HG03060 (cell line): ENCODE data around the gene TEKTIP1.

Experiments
- ATAC-seq: cut with Tn5 transposase; IDR thresholded peaks from one replicate; pipeline ENCODE4 v1.9.1; 2021; ENCODE audit warnings: low read depth, moderate number of reproducible peaks; ENCODE audit not compliant: unreplicated experiment

TEKTIP1 gene

DNA sequence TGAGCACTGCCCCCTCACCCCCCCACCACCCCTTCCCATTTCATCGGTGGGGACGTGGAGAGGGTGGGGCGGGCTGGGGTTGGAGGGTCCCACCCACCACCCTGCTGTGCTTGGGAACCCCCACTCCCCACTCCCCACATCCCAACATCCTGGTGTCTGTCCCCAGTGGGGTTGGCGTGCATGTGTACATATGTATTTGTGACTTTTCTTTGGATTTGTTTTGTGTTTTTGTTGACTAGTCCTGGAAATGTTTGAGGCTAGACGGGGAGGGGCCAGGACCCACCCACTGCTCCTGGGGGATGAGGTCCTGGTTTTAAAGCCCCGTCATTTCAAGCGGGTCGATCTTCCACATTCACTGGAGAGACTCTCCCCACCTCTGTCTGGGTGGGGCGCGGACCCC, 3.0 kb upstream of the TEKTIP1 start:
- no peak for ATAC-seq

DNA sequence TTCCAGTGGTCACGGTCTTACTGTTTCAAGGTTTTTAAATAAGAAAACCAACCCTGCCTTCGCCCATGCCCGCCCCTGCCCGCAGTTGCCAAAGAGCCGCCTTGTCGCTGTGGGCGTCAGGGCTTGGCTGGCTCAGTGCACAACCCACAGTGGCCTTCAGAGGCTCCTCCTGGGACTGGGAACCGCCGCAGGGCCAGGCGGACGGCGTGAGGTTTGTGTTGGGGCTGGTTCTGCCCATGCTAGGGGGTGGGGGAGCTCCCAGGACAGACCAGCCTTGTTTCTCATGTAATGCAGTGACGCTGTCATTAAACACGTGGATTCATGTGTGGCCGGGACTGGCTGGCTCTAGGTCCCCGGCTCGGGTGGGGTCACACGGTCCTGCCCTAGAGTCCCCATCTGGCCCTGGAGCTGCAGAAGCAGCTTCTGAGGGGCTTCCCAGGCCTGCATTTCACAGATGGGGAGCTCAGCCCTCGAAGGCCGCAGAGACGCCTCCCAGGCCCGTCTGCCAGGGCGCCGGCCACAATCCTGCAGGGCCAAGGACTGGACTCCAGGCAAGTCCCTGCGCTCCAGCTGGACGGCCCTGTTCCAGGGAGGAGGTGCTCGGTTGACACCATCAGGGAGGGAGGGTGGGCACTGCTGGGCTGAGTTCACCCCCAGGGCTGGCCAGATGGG, 2.4 kb upstream of the TEKTIP1 start:
- no peak for ATAC-seq

DNA sequence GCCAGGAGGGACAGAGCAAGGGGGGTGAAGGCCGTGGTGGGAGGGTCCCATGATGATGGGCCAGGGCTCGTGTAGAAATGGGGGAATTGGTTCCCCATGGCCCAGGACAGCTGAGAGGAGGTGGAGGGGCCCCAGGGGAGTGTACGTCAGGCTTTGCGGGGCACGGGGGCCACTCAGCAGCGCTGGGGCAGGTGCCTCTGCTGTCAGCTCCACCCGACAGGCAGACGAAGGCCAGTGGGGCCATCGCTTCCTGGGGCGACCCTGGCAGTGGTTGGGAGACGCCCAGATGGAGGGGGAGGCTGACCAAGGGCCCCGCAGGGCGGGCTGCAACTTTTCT, 1.9 kb upstream of the TEKTIP1 start:
- ATAC-seq = no peak

DNA sequence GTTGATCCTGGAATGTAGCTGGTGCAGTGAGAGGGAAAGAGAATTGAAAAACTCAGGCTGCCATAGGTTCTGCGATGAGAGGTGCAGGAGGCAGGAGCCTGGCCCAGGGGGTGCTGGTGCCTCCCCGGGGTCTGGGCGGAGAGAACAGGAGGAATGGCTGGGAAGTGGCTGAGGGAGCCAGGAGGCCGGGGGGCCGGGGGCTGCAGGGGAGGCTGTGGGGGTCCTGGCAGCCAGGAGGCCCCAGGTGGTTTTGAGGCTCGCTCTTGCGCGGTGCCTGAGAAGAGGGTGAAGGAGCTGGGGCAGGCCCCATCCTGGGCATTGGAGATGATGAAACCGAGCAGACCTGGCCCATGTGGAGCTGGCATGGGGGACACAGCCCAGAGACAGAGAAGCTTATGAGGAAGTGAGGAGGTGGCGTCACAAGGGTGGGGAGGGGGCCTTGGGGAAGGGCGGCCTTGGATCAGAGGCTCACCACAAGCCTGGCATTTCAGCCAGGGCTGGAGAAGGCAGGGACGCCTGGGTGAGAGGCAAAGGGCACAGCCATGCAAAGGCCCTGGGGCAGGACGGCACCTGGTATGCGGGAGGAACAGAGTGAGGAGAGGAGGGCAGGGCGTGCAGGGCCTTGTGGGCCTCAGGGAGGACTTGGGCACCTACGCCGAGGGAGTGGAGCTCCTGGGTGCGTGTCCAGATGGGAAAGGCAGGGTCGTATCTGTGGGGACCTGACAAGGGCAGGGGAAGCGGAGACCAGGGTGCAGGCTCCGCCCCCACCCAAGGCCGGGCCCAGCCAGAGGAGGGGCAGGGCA, 1.3 kb upstream of the TEKTIP1 start:
- no peak for ATAC-seq

DNA sequence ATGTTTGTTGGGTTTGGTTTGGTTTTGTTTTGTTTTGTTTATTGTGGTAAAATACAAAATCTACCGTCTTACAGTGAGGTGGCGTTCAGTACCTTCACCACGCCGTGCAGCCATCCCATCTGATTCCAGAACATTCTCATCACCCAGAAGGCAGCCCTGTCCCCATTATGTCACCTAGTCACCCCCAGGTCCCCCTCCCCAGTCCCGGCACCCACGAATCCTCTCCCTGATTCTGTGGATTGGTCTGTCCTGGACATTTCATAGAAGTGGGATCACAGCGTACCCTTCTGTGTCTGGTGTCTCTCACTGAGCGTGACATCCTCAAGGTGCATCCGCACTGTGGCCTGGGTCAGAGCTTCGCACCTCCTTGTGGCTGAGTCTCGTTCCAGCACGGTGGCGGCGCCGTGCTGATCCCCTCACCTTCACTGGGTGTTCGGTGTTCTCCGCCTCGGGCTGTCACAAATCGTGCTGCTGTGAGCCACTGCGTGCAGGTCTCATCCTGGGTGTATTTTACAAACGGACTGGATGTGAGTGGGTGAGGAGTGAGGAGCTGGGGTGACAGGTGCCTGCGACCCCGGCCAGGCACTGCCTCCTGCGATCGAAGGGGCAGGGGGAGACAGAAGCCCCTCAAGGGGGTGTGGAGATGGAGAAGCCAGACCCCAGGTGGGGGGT, 580 bp upstream of the TEKTIP1 start:
- no peak for ATAC-seq

DNA sequence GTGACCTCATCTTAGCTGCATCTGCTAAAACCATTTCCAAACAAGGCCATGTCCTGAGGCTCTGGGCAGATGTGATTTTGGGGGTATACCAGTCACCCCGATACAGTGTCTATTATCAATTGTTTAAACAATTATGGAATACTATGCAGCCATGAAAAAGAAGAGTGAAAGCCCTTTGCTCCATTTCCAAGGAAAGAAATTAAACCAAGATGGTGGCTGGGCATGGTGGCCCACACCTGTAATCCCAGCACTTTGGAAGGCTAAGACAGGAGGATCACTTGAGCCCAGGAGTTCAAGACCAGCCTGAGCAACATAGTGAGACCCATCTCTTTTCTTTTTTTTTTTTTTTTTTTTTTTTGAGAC, 763 bp downstream of the TEKTIP1 start:
- ATAC-seq = no peak

DNA sequence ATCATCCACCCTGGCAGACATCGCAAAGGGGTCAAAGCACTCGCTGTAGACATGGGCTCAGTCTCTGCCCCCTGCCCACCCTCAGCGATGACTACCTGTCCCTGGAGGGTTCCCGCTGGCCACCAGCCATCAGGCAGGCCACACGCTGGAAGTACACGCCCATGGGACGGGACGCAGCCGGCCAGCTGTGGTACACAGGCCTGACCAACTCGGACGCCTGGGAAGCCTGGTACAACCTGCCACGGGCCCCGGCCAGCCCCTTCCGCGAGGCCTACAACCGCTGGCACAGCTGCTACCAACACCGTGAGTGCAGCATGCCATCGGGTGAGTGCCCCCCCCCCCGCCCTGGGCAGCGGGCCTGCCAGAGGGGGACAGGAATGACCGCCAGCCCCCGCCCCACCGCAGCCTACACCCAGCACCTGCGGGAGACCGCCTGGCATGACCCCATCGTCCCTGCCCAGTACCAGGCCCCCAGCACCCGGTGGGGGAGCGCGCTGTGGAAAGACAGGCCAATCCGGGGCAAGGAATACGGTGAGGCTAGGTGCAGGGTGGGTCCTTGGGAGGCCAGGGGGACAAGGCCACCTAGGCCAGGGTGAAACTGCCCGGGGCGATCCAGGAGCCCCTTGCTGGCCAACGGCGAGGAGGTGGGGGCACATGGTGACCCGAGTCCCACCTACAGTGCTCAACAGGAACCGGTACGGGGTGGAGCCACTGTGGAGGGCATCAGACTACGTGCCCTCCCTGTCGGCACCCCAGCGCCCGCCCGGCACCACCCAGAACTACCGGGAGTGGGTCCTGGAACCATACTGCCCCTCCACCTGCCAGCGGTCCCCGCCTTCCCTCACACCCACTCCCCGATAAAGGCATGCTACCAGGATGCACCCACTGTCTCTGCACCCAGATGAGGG, 4.4 kb downstream of the TEKTIP1 start:
- ATAC-seq = no peak

DNA sequence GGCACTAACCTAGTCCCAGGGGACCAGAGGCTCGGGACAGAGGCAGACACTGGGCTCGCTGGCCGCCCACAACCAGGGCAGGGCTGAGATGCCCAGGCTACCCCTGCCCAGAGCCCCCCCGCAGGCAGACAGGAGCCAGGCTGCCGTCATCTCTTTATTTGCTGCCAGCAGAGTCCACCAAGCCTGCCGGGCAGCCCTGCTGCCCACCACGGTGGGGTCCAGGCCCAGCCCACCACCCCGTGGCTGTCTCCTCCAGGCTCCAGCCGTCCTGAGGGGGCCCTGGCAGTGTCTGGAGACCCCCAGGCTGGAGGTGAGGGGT, 5.0 kb downstream of the TEKTIP1 start:
- no peak for ATAC-seq

DNA sequence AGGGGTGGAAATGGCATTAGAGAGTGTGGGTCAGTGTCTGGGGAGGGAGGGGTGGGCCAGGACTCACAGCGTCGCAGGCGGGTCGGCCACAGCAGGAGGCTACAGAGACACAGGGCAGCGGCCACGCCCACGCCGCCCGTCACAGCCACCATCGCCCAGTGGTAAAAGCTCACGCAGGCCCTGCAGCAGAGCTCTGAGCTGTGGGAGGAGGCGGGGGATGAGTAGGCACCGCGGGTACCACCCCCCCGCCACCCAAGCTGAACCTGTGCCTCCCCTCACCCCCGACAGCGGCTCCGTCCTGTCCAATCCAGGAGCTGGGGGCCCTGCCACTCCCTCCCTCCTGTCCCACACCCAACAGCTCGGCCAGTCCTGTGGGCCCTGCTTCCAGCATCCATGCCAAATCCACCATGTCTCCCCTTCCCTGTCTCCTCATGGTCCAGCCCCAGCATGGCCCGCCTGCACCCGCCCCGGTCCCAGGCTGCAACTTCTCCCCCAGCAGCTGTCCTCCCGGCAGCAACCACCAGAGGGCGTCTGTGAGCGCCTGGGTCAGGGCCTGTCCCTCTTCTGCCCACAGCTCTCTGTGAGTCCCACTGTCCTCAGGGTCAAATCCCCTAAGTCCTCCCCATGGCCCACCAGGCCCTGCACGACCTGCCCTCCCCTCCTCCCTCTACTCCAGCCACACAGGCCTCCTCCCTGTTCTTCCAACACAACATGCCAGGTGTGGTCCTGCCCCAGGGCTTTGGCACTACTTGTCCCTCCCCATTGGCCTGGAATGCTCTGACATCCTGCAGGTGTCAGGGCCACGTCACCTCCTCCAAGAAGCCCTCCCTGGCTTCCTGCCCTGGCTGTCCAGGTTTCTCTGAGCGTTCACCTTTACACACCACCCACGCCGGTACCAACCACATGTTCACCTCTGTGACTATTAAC, 6.0 kb downstream of the TEKTIP1 start:
- no peak for ATAC-seq

DNA sequence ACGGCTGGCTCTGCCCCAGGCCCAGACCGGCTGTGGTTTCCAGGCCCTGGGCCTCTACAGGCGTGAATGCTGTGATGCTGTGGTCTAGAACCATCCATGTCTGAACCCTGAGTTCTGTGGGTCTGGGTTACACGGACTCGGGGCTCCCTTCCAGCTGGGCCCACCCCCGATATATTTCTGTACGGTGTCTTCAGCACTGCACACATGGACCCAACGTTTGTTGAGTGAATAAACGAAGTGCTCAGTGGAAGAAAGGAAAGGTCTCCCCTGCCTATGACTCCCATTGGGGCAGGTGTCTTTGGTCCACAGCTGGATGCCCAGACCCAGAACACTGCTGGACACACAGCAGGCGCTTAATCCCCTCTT, 6.7 kb downstream of the TEKTIP1 start:
- no peak for ATAC-seq

DNA sequence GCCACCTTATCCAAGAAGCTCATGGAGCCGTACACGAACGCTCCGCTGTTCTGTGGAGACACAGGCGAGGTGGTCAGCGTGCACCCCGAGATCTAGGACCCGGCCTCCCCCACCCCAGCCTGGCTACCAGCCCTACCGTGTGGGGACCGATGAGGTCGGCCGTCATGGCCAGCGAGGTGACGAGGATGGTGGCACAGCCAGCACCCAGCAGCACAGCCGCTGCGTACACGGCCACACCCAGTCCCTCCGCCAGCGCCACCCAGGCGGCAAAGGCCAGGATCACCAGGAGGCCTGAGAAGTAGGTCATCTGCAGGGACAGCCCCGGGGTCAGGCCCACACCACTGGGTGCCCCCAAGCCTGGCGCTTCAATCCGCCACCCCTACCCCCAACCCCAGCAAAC, 7.1 kb downstream of the TEKTIP1 start:
- no peak for ATAC-seq

DNA sequence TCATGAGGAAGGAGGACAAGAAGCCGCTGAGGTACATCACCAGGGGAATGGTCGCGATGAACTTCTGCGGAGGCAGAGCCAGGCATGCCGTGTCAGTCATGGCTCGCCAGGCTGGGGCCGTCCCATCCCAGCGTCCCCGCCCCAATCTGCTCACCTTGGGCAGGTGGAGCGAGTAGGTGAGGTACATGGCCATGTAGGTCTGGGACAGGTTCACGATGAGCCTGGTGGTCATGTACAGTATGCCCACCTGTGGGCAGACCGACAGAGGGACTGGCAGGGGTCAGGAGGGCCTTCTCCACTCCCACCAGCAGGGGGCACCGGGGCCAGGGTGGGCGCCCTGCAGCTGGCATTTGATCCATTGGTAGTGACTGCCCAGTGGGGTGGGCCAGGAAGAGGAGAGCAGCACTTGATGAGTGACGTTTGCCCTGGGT, 8.3 kb downstream of the TEKTIP1 start:
- no peak for ATAC-seq

DNA sequence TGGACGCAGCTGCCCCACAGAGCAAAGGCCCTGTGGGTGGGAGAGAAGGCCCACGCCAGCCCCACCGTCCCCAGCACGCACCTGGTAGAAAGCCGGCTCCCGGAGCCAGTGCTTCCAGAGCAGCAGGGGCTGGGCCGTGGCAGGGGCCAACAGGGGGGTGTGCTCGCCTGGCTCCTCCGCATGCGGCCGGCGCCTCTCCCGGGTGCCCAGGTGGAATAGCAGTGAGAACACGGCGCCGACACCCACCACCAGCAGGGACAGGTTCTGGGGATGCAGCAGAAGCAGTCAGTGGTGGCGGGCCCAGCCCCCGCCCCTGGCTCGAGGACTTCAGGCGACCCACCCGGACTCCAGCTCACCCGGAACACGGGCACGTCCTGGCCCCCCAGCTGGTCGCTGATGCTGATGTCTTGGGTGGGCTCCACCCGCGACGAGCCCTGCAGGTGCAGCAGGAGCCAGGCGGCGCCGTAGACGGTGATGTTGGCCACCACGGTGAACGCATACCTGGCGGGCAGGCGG, 8.9 kb downstream of the TEKTIP1 start:
- no peak for ATAC-seq

DNA sequence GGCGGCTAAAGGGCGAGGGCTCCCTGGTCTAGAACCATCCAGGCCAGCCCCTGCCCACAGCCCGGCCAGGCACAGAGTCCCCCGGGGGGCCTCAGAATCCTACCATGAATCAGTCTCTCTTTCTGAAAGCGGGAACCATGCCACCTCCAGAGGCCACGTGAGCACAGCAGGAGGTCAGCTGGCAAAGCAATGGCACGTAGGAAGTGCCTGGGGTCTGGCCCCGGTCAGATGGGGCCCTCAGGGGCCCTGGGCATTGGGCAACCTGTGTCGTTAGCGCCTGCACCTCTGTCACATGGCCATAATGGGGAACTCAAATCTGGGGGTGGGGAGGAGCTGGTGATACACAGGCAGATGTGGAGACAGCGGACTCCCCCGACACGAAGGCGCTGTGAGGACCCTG, 9.6 kb downstream of the TEKTIP1 start:
- no peak for ATAC-seq

DNA sequence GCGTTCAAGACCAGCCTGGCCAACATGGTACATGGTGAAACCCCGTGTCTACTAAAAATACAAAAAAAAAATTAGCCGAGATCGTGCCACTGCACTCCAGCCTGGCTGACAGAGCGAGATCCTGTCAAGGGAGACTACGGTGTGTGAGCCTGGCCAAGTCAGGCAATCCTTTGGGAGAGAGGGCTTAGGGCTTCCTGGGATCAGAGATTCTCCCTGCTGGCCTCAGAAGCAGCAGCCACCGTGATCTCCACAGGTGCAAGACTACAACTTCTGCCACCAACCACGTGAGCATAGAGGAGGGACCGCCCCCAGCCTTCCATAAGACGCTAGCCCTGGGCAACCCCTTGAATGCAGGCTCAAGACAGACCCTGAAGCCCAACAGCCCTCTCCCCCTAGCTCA, 10.8 kb downstream of the TEKTIP1 start:
- no peak for ATAC-seq

DNA sequence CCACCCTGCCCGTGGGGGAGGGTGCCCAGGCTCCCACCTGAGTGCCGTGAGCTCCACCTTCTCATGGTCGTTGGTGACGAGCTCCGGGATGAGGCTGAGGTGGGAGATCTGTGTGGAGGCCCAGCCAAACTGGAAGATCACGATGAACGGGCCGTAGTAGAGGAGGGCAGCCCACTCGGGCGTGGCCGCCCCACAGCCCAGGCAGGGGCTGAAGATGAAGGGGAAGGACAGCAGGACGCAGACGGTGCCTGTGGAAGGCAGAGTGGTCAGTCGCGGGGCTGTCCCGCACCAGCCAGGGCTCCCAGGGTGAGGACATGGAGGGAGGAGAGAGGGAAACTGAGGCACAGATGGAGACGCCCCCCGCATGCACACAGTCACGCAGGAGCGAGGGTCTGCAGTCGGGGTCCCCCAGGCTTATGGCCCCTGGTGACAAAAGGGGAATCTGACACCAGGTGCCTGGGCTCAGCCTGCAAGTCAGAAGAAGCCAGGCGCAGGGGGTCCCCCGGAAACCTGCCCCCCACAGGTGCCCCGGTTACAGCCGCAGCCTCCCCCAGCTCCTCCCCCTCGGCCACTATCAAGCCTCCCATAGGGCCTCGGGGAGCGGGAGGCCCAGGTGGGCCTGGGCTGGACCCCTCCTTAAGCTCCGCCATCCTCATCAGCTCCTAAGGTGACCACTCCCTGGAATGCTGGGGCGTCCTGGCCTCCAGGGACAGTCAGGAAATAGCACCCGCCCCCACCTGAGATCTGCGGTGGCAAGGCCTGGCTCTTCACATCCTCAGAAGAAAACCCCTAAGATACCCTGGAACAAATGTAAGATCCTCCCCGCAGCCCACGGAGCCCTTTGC, 12.2 kb downstream of the TEKTIP1 start:
- ATAC-seq = no peak

DNA sequence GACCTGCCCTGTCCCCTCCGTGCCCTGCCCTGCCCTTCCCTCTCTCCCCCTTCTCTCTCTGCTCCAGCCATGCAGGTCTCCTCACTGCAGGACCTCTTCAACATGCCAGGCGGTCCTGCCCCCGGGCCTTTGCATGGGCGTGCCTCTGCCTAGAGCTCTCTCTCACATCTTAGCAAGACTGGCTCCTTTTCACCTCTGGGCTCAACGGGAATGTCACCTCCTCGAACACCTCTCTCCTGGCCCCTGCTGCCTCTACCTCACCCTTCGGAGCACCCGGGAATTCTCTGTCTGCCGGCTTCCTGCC, 12.8 kb downstream of the TEKTIP1 start:
- ATAC-seq = no peak

DNA sequence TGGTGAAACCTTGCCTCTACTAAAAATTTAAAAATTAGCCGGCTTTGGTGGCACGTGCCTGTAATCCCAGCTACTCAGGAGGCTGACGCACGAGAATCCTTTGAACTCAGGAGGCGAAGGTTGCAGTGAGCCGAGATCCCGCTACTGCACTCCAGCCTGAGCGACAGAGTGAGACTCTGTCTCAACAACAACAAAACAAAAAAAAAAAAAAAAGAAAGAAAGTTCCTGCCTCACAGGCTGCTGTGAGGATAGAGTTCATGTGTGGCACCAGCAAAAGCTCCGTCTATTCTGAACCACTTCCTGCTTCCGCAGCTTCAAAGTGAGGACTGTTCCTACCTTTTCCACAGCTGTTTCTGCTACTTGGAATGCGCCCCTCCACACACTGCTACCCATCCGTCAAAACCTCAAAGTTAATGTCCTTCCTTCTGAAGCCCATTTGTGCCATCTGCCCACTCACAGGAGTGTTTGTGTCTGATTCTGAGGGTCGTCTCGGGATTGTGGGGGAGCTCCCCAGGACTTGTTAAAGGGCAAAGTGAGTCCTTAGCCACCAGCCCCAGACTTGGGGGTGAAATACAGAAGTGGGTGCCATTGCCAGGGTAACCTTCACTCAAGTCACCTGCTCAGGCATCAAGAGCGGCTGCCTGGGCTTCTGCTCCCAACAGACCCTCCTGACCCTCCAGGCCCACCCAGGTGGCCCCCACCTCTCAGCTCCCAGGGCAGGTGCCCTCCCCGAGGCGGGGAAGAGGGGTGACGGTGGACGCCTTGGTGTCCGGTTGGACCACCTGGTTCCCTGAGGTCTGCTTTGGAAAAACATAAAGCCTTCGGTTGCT, 15.5 kb downstream of the TEKTIP1 start:
- ATAC-seq = no peak
